Right lobe of liver (tissue), 6 donors: ENCODE data around the gene CNOT3. TPM values are rescaled to one million over a fixed set of nuclear protein-coding genes. Genes with fewer than 3 reads are reported as not detected.
"Not testable (repeated sequence)": the region's sequence is repeated elsewhere in the genome, so short reads cannot be mapped to it uniquely, and the experiment has no call there.

Source experiments
- ATAC-seq, 4 donors: fragments of 200-7000 bp; cut with Tn5 transposase; one replicate each; pipeline ENCODE4 v1.9.1; 2020; ENCODE audit warnings: mild to moderate bottlenecking in 4 of 4, moderate library complexity in 4 of 4
- DNase-seq, 3 donors: peaks; one replicate each; pipeline ENCODE4 v3.0.0-alpha.2; 2020
- H3K27ac ChIP-seq, 3 donors: fragments of 200-600 bp; one replicate each; pipeline ENCODE4 v1.8.0; 2022
- H3K27me3 ChIP-seq, 2 donors: fragments of 200-600 bp; one replicate each; pipeline ENCODE4 v1.8.0; 2022
- H3K36me3 ChIP-seq, 4 donors: fragments of 200-600 bp; sonication (generic) in 1 of 4; one replicate each; pipeline versions ENCODE4 v1.5.1 to v1.8.0; 2017 to 2022; ENCODE audit warnings: control low read depth in 1 of 4
- H3K4me1 ChIP-seq, 4 donors: fragments of 200-600 bp; sonication (generic) in 1 of 4; one replicate each; pipeline versions ENCODE4 v1.5.1 to v1.8.0; 2017 to 2022; ENCODE audit warnings: control low read depth in 1 of 4
- H3K4me3 ChIP-seq, 3 donors: fragments of 200-600 bp; one replicate each; pipeline ENCODE4 v1.8.0; 2022
- H3K9me3 ChIP-seq, 4 donors: fragments of 200-600 bp; sonication (generic) in 1 of 4; one replicate each; pipeline versions ENCODE4 v1.5.1 to v1.8.0; 2017 to 2022; ENCODE audit warnings: control low read depth in 1 of 4
- CTCF ChIP-seq, 4 donors: fragments of 200-600 bp in 3 of 4; fragments of 450-650 bp in 1 of 4; IDR thresholded peaks; one replicate each; pipeline versions ENCODE4 v1.5.1 to v1.8.0; 2016 to 2022; ENCODE audit warnings: antibody characterized with exemption in 4 of 4, mild to moderate bottlenecking in 2 of 4
- POLR2A ChIP-seq: fragments of 450-650 bp; IDR thresholded peaks from one replicate; pipeline ENCODE4 v1.6.1; 2017; ENCODE audit warnings: antibody characterized with exemption, mild to moderate bottlenecking
- WGBS: methylation state at CpG from one replicate; pipeline ENCODE4 v1.1.6; 2018; ENCODE audit warnings: low coverage, low lambda C conversion rate; ENCODE audit not compliant: insufficient coverage; ENCODE audit errors: missing lambda C conversion rate; 5-methylcytosine and 5-hydroxymethylcytosine counted together
- intact Hi-C, 2 donors: fragments of 100-400 bp; cut with DNase I; formaldehyde crosslinking; loops; one replicate each; pipeline versions ENCODE4 v1.11.2 to v1.14.1; 2022
- total RNA-seq, 6 experiments: library from RNA; depleted of rRNA in 2 of 6; stranded (reverse); fragments of >200 nt in 2 of 6; fragmentation: NEBNext Ultra II Directional in 3 of 6; extraction: Animal tissue kit (Norgen Biotek cat#: 25700) in 3 of 6; gene quantifications; one replicate each; pipeline versions ENCODE4 v1.1.0 to v1.2.4, GENCODE V29; 2016 to 2023
- donor health status: DM: no; HTN: yes; CAD: no.
- donor health status: DM: no; HTN: no; CAD: no.
- donor health status: DM: no; HTN: no; CAD: no.
- donor health status: DM: no; HTN: yes; CAD: no.
- donor health status: DM: no; HTN: yes; CAD: no.

CNOT3 gene
- total RNA-seq, 6 experiments from 2014 or later = 7.1 to 21.6 (median 15.5) TPM

- intact Hi-C loops = no loop called here
- H3K4me1 ChIP-seq = peaks cover 0 to 19% (median 11%) of the 10 kb centered on the region in 4 donors
- no peaks in the 10 kb centered on the region for H3K36me3 ChIP-seq
- DNase-seq = peak in 2 of 3 donors; percentile 76 to 77
- H3K27me3 ChIP-seq = no peaks in the 10 kb centered on the region
- H3K9me3 ChIP-seq = no peaks in the 10 kb centered on the region
- peak; percentile 6 to 15 (median 10) for ATAC-seq
- no peak overlapping the region for H3K27ac ChIP-seq
- 28% methylated on average over 15 of the region's 37 CpGs for WGBS
- H3K4me3 ChIP-seq = no peak overlapping the region
- TF ChIP-seq CTCF (IDR thresholded peaks at IDR 0.05) (no peak), POLR2A (no peak)
Measured at GRCh38 chr19:54164369-54165068, 27.0 kb downstream of the CNOT3 start.

GRCh38 chr19:54165222-54165621 lies 27.7 kb downstream of the CNOT3 start:
- Histone ChIP-seq H3K9me3 (no peaks in the 10 kb centered on the region), H3K27ac (no peak overlapping the region), H3K36me3 (no peaks in the 10 kb centered on the region), H3K4me1 (peaks cover 0 to 17% (median 10%) of the 10 kb centered on the region in 4 donors), H3K27me3 (no peaks in the 10 kb centered on the region), H3K4me3 (no peak overlapping the region)
- 90% methylated on average over 24 of the region's 25 CpGs for WGBS
- ATAC-seq (no peak), DNase-seq (no peak)
- no peak for TF ChIP-seq CTCF (IDR thresholded peaks at IDR 0.05)
- no peak for TF ChIP-seq POLR2A
- intact Hi-C loops = no loop called here

GRCh38 chr19:54168174-54168917 lies 30.8 kb downstream of the CNOT3 start:
- Histone ChIP-seq H3K9me3 (no peaks in the 10 kb centered on the region), H3K4me3 (no peak overlapping the region), H3K27ac (no peak overlapping the region), H3K36me3 (no peaks in the 10 kb centered on the region), H3K4me1 (peaks cover 0 to under 1% (median 0%) of the 10 kb centered on the region in 4 donors), H3K27me3 (no peaks in the 10 kb centered on the region)
- ATAC-seq (peak; percentile 89 to 97 (median 92)), DNase-seq (peak; percentile 91 to 92 (median 91))
- 0% methylated on average over 10 of the region's 25 CpGs for WGBS
- intact Hi-C loops = no loop called here
- TF ChIP-seq CTCF (IDR thresholded peaks at IDR 0.05) (peak; percentile 75 to 94 (median 89)), POLR2A (no peak)

- intact Hi-C loops = no loop called here
- Histone ChIP-seq H3K27ac (no peak overlapping the region), H3K36me3 (no peaks in the 10 kb centered on the region), H3K27me3 (no peaks in the 10 kb centered on the region), H3K4me3 (no peak overlapping the region), H3K4me1 (no peaks in the 10 kb centered on the region), H3K9me3 (no peaks in the 10 kb centered on the region)
- TF ChIP-seq CTCF (IDR thresholded peaks at IDR 0.05) = no peak
- TF ChIP-seq POLR2A = no peak
- WGBS = 80% methylated on average over 10 of the region's 21 CpGs
- DNase-seq = no peak
- no peak for ATAC-seq
Measured at GRCh38 chr19:54169149-54169740, 31.7 kb downstream of the CNOT3 start.

DNA sequence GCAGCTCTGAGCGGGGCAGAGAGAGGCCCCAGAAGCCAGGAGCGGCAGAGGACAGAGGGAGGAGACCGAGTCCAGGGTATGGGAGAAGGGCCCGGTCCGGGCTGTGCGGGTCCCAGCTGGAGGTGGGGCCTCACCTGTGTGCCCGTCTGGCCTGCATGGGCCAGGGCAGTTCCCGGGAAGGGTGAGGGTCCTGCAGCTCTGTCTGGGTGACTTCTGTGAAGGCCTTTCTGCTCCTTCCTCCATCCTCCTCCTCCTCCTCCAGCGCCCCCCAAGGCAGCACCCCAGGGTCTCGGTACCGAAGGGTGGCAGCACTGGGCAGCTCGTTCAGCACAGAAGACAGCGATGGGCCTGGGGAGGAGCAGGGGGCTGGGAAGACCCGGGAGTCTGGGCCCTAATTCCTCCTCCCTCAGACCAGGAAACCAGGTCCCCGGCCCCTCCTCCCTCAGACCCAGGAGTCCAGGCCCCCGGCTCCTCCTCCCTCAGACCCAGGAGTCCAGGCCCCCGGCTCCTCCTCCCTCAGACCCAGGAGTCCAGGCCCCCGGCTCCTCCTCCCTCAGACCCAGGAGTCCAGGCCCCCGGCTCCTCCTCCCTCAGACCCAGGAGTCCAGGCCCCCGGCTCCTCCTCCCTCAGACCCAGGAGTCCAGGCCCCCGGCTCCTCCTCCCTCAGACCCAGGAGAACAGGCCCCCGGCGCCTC lies 34.3 kb downstream of the CNOT3 start:
- ATAC-seq, H3K4me1 ChIP-seq, H3K27me3 ChIP-seq, H3K4me3 ChIP-seq, H3K36me3 ChIP-seq, H3K27ac ChIP-seq, DNase-seq, H3K9me3 ChIP-seq: not testable (repeated sequence)
- 79% methylated on average over 11 of the region's 23 CpGs for WGBS
- intact Hi-C loops = loop anchor here (5.0 kb wide), 1 partner anchor 60 kb away; no protein-coding TSS in a partner anchor
